Fibroblast of lung (primary cell): ENCODE measurements around the gene SLC9A3. TPM values are rescaled to one million over a fixed set of nuclear protein-coding genes. Genes with fewer than 3 reads are reported as not detected.

Source experiments
- DNase-seq, 2 donors: peaks; one replicate each; pipeline versions ENCODE4 v3.0.0 to v3.0.0-alpha.2; 2010; ENCODE audit warnings: low read depth in 2 of 2
- H2AFZ ChIP-seq: 2 replicates; pipeline ENCODE4 v1.5.1; 2012; ENCODE audit warnings: low read length, control low read depth, inconsistent platforms
- H3K27ac ChIP-seq: 2 replicates; pipeline ENCODE4 v1.5.1; 2011; ENCODE audit warnings: low read length, control low read depth; ENCODE audit not compliant: insufficient read depth
- H3K27me3 ChIP-seq: 2 replicates; pipeline ENCODE4 v1.5.1; 2011; ENCODE audit warnings: mild to moderate bottlenecking, low read length; ENCODE audit not compliant: control insufficient read depth, insufficient read depth
- H3K36me3 ChIP-seq: 2 replicates; pipeline ENCODE4 v1.5.1; 2011; ENCODE audit warnings: low read length; ENCODE audit not compliant: control insufficient read depth, insufficient read depth
- H3K4me1 ChIP-seq: 2 replicates; pipeline ENCODE4 v1.5.1; 2011; ENCODE audit warnings: low read length; ENCODE audit not compliant: control insufficient read depth, insufficient read depth; ENCODE audit errors: extremely low read depth
- H3K4me2 ChIP-seq: 2 replicates; pipeline ENCODE4 v1.5.1; 2011; ENCODE audit warnings: low read length, control low read depth; ENCODE audit not compliant: insufficient read depth; ENCODE audit errors: extremely low read depth
- H3K4me3 ChIP-seq, 4 experiments: fragments of 200-600 bp in 1 of 4; sonication (generic) in 1 of 4; replicated peaks in 1 of 4; 2 replicates each; pipeline ENCODE4 v1.5.1; 2011 to 2016; ENCODE audit warnings: low read length in 4 of 4, low read depth in 3 of 4, mild to moderate bottlenecking in 3 of 4, control low read depth in 2 of 4, inconsistent platforms in 1 of 4, mixed read lengths in 1 of 4; ENCODE audit not compliant: insufficient read depth in 1 of 4; ENCODE audit errors: control extremely low read depth in 1 of 4
- H3K79me2 ChIP-seq: 2 replicates; pipeline ENCODE4 v1.5.1; 2012; ENCODE audit warnings: mild to moderate bottlenecking, low read length, inconsistent platforms; ENCODE audit not compliant: control insufficient read depth, insufficient read depth
- H3K9ac ChIP-seq: 2 replicates; pipeline ENCODE4 v1.5.1; 2011; ENCODE audit warnings: mild to moderate bottlenecking, low read length, control low read depth; ENCODE audit not compliant: insufficient read depth
- H3K9me3 ChIP-seq: 2 replicates; pipeline ENCODE4 v1.5.1; 2012; ENCODE audit warnings: low read depth, low read length; ENCODE audit not compliant: control insufficient read depth, insufficient read depth
- H4K20me1 ChIP-seq: 2 replicates; pipeline ENCODE4 v1.5.1; 2011; ENCODE audit warnings: low read length; ENCODE audit not compliant: control insufficient read depth, insufficient read depth; ENCODE audit errors: extremely low read depth
- EZH2 ChIP-seq: IDR thresholded peaks from 2 replicates; pipeline ENCODE4 v1.5.1; 2012; ENCODE audit warnings: low read length, control low read depth, mild to moderate bottlenecking; ENCODE audit errors: missing control alignments
- polyA plus RNA-seq, 2 donors: library from polyadenylated mRNA; depleted of rRNA in 1 of 2; stranded (reverse) in 1 of 2; unstranded in 1 of 2; fragments of >200 nt; gene quantifications; 2 replicates each; pipeline ENCODE4 v1.2.1, GENCODE V29; 2011 to 2012; ENCODE audit warnings: missing spikeins in 1 of 2
- total RNA-seq: library from RNA; depleted of rRNA; stranded (reverse); fragments of >200 nt; gene quantifications from 2 replicates; pipeline ENCODE4 v1.2.1, GENCODE V29; 2014
- TF ChIP-seq, protein P1 (sequence below), 2 donors: IDR thresholded peaks in 1 of 2; conservative IDR thresholded peaks in 1 of 2; 1 replicate in 1 of 2; 2 replicates in 1 of 2; pipeline ENCODE4 v1.5.1; 2011 to 2012; ENCODE audit warnings: low read length in 2 of 2, control low read depth in 1 of 2, inconsistent platforms in 1 of 2, low read depth in 1 of 2, mild to moderate bottlenecking in 1 of 2

The SLC9A3 gene
- total and polyA plus RNA-seq, 2 donors (not counting 1 experiment from before 2014, with no cell fraction given): 0.50 to 0.84 TPM

DNA sequence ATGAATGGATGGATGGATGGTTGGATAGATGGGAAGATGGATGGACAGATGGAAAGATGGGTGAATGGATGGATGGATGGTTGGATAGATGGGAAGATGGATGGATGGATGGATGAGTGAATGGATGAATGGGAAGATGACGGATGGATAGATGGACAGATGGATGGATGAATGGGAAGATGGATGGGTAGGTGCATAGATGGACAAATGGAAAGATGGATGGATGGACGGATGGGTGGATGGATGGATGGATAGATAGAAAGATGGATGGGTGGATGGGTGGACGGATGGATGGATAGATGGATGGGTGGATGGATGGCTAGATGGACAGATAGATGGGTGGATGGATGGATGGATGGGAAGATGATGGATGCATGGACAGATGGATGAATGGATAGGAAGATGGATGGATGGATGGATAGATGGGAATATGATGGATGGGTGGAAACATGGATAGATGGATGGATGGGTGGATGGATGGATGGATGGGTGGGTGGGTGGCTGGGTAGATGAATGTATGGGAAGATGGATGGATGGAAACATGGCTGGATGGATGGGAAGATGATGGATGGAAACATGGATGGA lies 97.8 kb downstream of the SLC9A3 start:
- Histone ChIP-seq H3K9ac (no peak overlapping the region), H3K79me2 (no peaks in the 10 kb centered on the region), H2AFZ (no peak overlapping the region), H3K9me3 (no peaks in the 10 kb centered on the region), H3K4me3 (no peak overlapping the region), H3K4me1 (peaks cover 12% of the 10 kb centered on the region), H3K36me3 (peaks cover 22% of the 10 kb centered on the region), H3K27ac (no peak overlapping the region), H3K27me3 (no peaks in the 10 kb centered on the region), H3K4me2 (no peak overlapping the region), H4K20me1 (no peaks in the 10 kb centered on the region)
- DNase-seq: no peak
- no peak for TF ChIP-seq EZH2
- TF ChIP-seq, protein P1, sequence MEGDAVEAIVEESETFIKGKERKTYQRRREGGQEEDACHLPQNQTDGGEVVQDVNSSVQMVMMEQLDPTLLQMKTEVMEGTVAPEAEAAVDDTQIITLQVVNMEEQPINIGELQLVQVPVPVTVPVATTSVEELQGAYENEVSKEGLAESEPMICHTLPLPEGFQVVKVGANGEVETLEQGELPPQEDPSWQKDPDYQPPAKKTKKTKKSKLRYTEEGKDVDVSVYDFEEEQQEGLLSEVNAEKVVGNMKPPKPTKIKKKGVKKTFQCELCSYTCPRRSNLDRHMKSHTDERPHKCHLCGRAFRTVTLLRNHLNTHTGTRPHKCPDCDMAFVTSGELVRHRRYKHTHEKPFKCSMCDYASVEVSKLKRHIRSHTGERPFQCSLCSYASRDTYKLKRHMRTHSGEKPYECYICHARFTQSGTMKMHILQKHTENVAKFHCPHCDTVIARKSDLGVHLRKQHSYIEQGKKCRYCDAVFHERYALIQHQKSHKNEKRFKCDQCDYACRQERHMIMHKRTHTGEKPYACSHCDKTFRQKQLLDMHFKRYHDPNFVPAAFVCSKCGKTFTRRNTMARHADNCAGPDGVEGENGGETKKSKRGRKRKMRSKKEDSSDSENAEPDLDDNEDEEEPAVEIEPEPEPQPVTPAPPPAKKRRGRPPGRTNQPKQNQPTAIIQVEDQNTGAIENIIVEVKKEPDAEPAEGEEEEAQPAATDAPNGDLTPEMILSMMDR (conservative IDR thresholded peaks at IDR 0.05 in 1 of 2, IDR thresholded peaks at IDR 0.05 in 1 of 2; ENCODE audit: low read depth in 1 of 2, low read length in 2 of 2): no peak

DNA sequence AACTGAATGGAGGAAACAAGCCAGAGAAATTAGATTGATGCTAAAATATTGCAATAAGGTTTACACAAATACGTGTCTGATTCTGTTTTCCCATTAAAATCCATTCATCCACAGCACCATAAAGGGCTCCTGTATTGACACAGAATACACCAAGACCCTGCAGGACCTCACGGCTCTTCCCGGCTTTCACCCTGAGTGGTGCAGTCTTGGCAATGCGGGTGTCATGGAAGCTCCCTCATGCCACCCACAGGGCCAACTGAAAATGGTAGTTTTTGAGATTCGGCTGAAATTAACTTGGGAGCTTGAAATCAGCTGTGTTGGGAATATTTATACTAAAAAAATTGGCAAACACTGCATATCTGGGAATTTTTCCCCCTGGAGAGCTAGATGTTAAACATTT lies 98.5 kb downstream of the SLC9A3 start:
- H3K9me3 ChIP-seq: no peaks in the 10 kb centered on the region
- H3K79me2 ChIP-seq: no peaks in the 10 kb centered on the region
- no peak overlapping the region for H3K9ac ChIP-seq
- H2AFZ ChIP-seq: no peak overlapping the region
- peaks cover 22% of the 10 kb centered on the region for H3K36me3 ChIP-seq
- peak in 1 of 2 donors; percentile 41 for DNase-seq
- no peaks in the 10 kb centered on the region for H3K27me3 ChIP-seq
- no peaks in the 10 kb centered on the region for H4K20me1 ChIP-seq
- H3K4me2 ChIP-seq: no peak overlapping the region
- H3K4me3 ChIP-seq: no peak overlapping the region
- TF ChIP-seq EZH2: no peak
- TF ChIP-seq, protein P1 (conservative IDR thresholded peaks at IDR 0.05 in 1 of 2, IDR thresholded peaks at IDR 0.05 in 1 of 2; ENCODE audit: low read depth in 1 of 2, low read length in 2 of 2): peak; percentile 17 to 18
- H3K27ac ChIP-seq: no peak overlapping the region
- H3K4me1 ChIP-seq: peaks cover 12% of the 10 kb centered on the region

DNA sequence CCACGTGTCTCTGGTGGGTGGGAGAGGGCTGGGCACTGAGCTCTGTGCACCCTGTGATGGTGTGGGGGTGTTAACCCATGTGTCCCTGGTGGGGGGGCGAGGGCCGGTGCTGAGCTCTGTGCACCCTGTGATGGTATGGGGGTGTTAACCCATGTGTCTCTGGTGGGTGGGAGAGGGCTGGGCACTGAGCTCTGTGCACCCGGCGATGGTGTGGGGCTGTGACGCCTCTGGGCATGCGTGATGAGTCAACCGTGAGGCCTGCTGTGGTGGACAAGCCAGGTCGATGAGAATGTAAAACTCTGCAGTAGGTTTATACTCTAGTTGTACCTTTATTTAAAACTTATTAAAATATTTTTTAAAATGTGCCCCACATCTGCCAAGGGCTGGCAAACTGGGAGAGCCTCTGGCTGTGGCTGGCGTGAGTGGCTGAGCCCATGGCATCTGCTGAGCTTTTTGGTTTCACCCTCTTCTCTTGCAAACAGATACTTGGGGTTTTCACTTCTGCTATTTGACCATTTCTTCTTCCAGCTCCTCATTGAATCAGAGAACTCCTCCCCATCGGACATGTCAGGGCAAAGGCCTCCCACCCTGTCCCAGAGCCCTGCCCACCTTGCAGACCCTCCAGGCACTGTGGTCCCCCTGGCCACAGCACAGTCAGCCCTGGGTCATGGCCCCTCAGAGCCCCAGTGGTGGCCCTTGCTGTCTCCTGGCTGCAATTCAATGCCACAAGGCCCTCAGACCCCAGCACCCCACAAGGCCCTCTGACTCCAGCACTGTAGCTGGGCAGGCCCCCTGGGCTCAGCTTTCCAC lies 99.7 kb downstream of the SLC9A3 start:
- TF ChIP-seq, protein P1 (conservative IDR thresholded peaks at IDR 0.05 in 1 of 2, IDR thresholded peaks at IDR 0.05 in 1 of 2; ENCODE audit: low read depth in 1 of 2, low read length in 2 of 2): no peak
- TF ChIP-seq EZH2: no peak
- no peak overlapping the region for H3K4me2 ChIP-seq
- no peaks in the 10 kb centered on the region for H3K9me3 ChIP-seq
- peaks cover 22% of the 10 kb centered on the region for H3K36me3 ChIP-seq
- H3K27me3 ChIP-seq: no peaks in the 10 kb centered on the region
- H3K4me3 ChIP-seq: no peak overlapping the region
- peak in 1 of 2 donors; percentile 58 for DNase-seq
- no peak overlapping the region for H3K9ac ChIP-seq
- no peak overlapping the region for H2AFZ ChIP-seq
- H3K4me1 ChIP-seq: peaks cover 4% of the 10 kb centered on the region
- no peak overlapping the region for H3K27ac ChIP-seq
- no peaks in the 10 kb centered on the region for H4K20me1 ChIP-seq
- H3K79me2 ChIP-seq: no peaks in the 10 kb centered on the region
